ENCODE measurements around the gene OSER1. TPM values are rescaled to one million over a fixed set of nuclear protein-coding genes. Genes with fewer than 3 reads are reported as not detected.
"Not testable (repeated sequence)": the region's sequence is repeated elsewhere in the genome, so short reads cannot be mapped to it uniquely, and the experiment has no call there.

The OSER1 gene
- total RNA-seq, 2 donors from 2014 or later = 23.3 to 31.9 TPM

DNA sequence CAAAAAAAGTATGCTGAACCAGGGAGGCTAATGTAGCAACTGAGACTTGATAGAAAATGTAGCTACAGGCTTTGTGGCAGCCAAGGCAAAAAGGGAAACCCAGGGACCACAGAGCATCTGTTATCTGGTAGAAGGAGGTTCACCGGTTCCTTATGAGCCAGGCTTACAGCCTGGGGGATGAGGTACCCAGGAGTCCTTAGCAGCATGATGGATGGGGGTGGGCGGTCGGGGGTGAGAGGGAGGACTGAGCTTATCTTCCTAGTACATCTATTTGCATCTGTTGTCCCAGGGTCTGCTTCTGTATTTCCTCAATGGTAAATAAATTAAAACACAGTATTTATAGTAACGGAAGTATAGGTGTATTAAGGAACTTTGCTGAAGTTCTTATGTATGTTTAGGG, 35.4 kb upstream of the OSER1 start:
- Histone ChIP-seq H3K27ac (no peak overlapping the region), H3K4me3 (no peak overlapping the region), H3K36me3 (no peaks in the 10 kb centered on the region), H3K4me1 (no peaks in the 10 kb centered on the region), H3K9ac (ENCODE audit: low read depth in 2 of 2, low read length in 2 of 2) (no peak overlapping the region), H3K9me3 (no peaks in the 10 kb centered on the region), H3K27me3 (no peaks in the 10 kb centered on the region)
- intact Hi-C loops (cut with DNase I) = no loop called here
- no peak for DNase-seq
- TF ChIP-seq, protein P1, sequence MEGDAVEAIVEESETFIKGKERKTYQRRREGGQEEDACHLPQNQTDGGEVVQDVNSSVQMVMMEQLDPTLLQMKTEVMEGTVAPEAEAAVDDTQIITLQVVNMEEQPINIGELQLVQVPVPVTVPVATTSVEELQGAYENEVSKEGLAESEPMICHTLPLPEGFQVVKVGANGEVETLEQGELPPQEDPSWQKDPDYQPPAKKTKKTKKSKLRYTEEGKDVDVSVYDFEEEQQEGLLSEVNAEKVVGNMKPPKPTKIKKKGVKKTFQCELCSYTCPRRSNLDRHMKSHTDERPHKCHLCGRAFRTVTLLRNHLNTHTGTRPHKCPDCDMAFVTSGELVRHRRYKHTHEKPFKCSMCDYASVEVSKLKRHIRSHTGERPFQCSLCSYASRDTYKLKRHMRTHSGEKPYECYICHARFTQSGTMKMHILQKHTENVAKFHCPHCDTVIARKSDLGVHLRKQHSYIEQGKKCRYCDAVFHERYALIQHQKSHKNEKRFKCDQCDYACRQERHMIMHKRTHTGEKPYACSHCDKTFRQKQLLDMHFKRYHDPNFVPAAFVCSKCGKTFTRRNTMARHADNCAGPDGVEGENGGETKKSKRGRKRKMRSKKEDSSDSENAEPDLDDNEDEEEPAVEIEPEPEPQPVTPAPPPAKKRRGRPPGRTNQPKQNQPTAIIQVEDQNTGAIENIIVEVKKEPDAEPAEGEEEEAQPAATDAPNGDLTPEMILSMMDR (IDR thresholded peaks at IDR 0.05) = no peak

DNA sequence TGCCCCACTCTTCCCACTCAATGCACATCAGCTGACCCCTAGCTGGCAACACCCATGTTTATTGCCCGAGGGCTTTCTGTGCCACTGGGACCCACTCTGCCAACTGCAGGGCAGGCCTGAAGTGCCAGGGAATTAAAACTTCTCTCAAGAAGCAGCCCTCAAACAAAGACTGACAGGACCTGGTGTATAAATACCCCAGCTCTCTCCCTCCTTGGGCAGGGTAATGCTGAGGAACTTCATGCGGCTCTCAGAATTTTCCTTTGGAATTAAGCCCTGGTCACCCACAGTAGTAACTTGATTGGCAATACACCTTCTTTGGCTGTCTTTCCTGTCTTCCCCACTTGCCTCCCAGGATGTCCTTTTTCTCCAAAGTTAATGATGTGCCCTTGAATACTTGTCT, 31.2 kb upstream of the OSER1 start:
- Histone ChIP-seq H3K27ac (no peak overlapping the region), H3K4me3 (no peak overlapping the region)

DNA sequence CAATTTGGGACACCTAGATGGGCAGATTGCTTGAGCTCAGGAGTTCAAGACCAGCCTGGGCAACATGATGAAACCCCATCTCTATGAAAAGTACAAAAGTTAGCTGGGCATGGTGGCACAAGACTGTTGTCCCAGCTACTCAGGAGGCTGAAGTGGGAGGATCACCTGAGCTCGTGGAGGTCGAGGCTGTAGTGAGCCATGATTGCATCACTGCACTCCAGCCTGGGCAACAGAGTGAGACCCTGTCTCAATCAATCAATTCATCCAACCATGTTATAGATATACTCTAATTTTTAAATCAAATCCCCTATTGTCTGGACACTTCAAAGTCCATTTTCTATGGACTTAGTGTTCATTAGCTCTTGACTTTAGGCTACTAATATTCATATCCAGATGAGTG, 26.3 kb upstream of the OSER1 start:
- H3K9ac ChIP-seq (ENCODE audit: low read depth in 2 of 2, low read length in 2 of 2); intact Hi-C loops (cut with DNase I); H3K9me3 ChIP-seq; DNase-seq; H3K4me3 ChIP-seq; H3K27me3 ChIP-seq; H3K36me3 ChIP-seq; H3K27ac ChIP-seq; H3K4me1 ChIP-seq: not testable (repeated sequence)

More for the DNA sequence above, 31.2 kb upstream of the OSER1 start:
- no peak overlapping the region for H3K9ac ChIP-seq (ENCODE audit: low read depth in 2 of 2, low read length in 2 of 2)
- H3K27me3 ChIP-seq = no peaks in the 10 kb centered on the region
- no peaks in the 10 kb centered on the region for H3K36me3 ChIP-seq
- H3K9me3 ChIP-seq = no peaks in the 10 kb centered on the region
- DNase-seq = no peak
- intact Hi-C loops (cut with DNase I) = no loop called here
- TF ChIP-seq, protein P1 (IDR thresholded peaks at IDR 0.05) = no peak
- H3K4me1 ChIP-seq = no peaks in the 10 kb centered on the region

DNA sequence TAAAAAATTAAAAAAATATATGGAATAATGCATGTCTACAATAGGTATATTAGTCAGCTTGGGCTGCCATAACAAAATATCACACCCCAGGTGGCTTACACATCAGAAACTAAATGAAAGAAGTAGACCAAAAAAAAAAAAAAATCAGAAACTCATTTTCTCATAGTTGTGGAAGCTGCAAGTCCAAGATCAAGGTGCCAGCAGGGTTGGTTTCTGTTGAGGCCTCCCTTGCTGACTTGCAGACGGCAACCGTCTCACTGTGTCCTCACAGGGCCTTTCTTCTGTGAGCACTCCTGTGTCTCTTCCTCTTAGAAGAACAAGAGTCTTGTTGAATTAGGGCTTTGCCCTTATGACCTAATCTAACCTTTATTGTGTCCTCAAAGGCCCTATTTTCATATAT, 25.1 kb upstream of the OSER1 start:
- Histone ChIP-seq H3K27me3 (no peaks in the 10 kb centered on the region), H3K9ac (ENCODE audit: low read depth in 2 of 2, low read length in 2 of 2) (no peak overlapping the region), H3K36me3 (no peaks in the 10 kb centered on the region), H3K27ac (no peak overlapping the region), H3K9me3 (no peaks in the 10 kb centered on the region), H3K4me1 (no peaks in the 10 kb centered on the region), H3K4me3 (no peak overlapping the region)
- intact Hi-C loops (cut with DNase I) = no loop called here
- TF ChIP-seq, protein P1 (IDR thresholded peaks at IDR 0.05) = no peak
- DNase-seq = no peak

DNA sequence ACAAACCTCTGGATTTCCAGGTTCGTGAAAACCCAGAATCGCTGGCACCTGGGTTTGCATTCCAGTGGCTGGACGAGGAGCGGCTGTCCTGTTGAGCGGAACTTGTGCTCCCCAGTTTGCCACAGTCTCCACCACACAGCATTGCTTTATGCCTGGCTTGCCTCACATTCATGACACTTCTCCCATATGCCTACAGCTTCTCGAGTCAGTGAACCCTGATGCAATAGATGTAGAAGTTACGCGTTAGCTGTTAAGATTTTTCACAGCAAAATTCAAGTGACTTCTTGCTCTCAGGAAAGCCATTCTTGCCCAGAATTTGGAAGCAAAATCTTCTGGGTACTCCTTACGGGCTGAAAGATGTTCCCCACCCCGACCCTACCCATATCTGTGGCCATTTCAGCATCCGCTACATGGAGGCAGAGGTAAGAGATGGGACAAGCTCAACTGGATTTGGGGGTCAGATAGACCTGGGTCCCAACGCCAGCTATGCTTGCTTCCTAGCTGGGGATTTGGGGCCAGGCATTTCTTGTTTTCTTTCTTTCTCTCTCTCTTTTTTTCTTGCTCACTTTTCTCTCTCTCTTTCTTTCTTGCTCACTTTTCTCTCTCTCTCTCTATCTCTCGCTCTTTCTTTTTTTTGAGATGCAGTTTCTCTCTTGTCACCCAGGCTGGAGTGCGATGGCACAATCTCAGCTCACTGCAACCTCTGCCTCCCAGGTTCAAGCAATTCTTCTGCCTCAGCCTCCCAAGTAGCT, 24.2 kb upstream of the OSER1 start:
- Histone ChIP-seq H3K9ac (ENCODE audit: low read depth in 2 of 2, low read length in 2 of 2) (no peak overlapping the region), H3K4me1 (no peaks in the 10 kb centered on the region), H3K27ac (no peak overlapping the region), H3K4me3 (no peak overlapping the region), H3K27me3 (no peaks in the 10 kb centered on the region), H3K9me3 (no peaks in the 10 kb centered on the region), H3K36me3 (no peaks in the 10 kb centered on the region)
- intact Hi-C loops (cut with DNase I) = no loop called here
- TF ChIP-seq, protein P1 (IDR thresholded peaks at IDR 0.05) = no peak
- DNase-seq = no peak

DNA sequence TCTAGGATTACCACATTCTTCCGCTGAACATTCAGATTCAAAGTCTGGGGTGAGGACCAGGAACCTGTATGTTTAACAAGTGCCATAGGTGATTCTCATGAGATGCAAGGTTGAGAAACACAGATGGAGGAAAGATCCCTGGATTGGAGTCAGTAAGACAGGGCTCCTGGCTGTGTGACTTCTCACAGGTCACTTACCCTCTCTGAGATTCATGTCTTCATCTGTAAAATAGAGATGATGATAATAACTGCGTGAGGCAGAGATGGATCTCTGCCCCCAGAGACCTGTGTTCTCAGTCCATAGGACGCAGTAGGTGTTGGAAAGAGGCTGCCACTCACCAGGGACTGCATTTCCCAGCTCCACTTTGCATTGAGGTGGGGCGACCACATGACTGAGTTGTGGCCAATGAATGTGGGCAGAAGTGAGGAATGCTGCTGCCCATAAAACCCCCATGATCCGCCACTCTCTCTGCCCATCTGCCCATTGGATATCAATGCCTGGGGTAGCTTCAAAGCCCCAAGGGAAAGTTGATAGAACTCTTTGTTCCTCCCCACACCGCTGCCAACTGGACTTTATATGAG, 23.0 kb upstream of the OSER1 start:
- no peak for DNase-seq
- Histone ChIP-seq H3K36me3 (no peaks in the 10 kb centered on the region), H3K4me1 (no peaks in the 10 kb centered on the region), H3K9me3 (no peaks in the 10 kb centered on the region), H3K9ac (ENCODE audit: low read depth in 2 of 2, low read length in 2 of 2) (no peak overlapping the region), H3K27me3 (no peaks in the 10 kb centered on the region), H3K4me3 (no peak overlapping the region), H3K27ac (no peak overlapping the region)
- TF ChIP-seq, protein P1 (IDR thresholded peaks at IDR 0.05) = no peak
- intact Hi-C loops (cut with DNase I) = no loop called here

DNA sequence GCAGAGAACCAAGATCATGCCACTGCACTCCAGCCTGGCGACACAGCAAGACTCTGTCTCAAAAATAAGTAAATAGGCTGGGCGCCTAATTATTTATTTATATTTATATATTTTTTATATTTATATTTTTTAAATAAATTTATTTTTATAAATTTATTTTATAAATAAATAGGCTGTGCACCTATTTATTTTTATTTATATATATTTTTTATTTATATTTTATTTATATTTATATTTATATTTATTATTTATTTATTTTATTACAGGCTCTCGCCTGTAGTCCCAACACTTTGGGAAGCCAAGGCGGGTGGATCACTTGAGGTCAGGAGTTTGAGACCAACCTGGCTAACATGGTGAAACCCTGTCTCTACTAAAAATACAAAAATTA, 21.9 kb upstream of the OSER1 start:
- H3K4me3 ChIP-seq; H3K4me1 ChIP-seq; DNase-seq; H3K27ac ChIP-seq; H3K36me3 ChIP-seq; H3K9me3 ChIP-seq; H3K27me3 ChIP-seq; H3K9ac ChIP-seq (ENCODE audit: low read depth in 2 of 2, low read length in 2 of 2); intact Hi-C loops (cut with DNase I): not testable (repeated sequence)
